ENCODE measurements around the gene USP9X.
A peak's percentile ranks its signal among the peaks of the same experiment; 100 is the strongest.

The USP9X gene

GRCh38 chrX:41259516-41259915 is 174.3 kb downstream of the USP9X start:
- TF ChIP-seq EZH2 (IDR thresholded peaks at IDR 0.05; ENCODE audit: borderline replicate concordance, low read length), result no peak
- no peak for TF ChIP-seq CTCF (IDR thresholded peaks at IDR 0.05; ENCODE audit: low read length)
- no peak overlapping the region for H3K27ac ChIP-seq (ENCODE audit: low read depth, low read length, poor library complexity, severe bottlenecking)
- no peaks in the 10 kb centered on the region for H4K20me1 ChIP-seq (ENCODE audit: insufficient read depth, low read length)
- H3K36me3 ChIP-seq (ENCODE audit: insufficient read depth, low read length), result no peaks in the 10 kb centered on the region
- no peak overlapping the region for H2AFZ ChIP-seq (ENCODE audit: low read length)
- H3F3A ChIP-seq (ENCODE audit: insufficient read depth, low read length), result no peaks in the 10 kb centered on the region
- no peaks in the 10 kb centered on the region for H3K9me3 ChIP-seq (ENCODE audit: low read length)
- no peak overlapping the region for H3K4me2 ChIP-seq (ENCODE audit: low read length)
- H3K79me2 ChIP-seq (ENCODE audit: insufficient read depth, low read length), result no peaks in the 10 kb centered on the region
- H3K9me2 ChIP-seq (ENCODE audit: low read depth, low read length), result no peaks in the 10 kb centered on the region
- H3K27me3 ChIP-seq (ENCODE audit: insufficient read depth, low read length), result no peaks in the 10 kb centered on the region
- H3K4me3 ChIP-seq (ENCODE audit: low read depth, low read length, poor library complexity, severe bottlenecking), result no peak overlapping the region
- no peak overlapping the region for H3K9ac ChIP-seq (ENCODE audit: low read length)
- no peaks in the 10 kb centered on the region for H3K4me1 ChIP-seq (ENCODE audit: insufficient read depth, low read length, severe bottlenecking)

GRCh38 chrX:41265615-41266014 is 180.4 kb downstream of the USP9X start:
- no peaks in the 10 kb centered on the region for H3F3A ChIP-seq (ENCODE audit: insufficient read depth, low read length)
- no peaks in the 10 kb centered on the region for H3K27me3 ChIP-seq (ENCODE audit: insufficient read depth, low read length)
- no peaks in the 10 kb centered on the region for H3K9me3 ChIP-seq (ENCODE audit: low read length)
- peak overlapping the region; percentile 29; the same call in 1 of the 2 replicates for H3K9ac ChIP-seq (ENCODE audit: low read length)
- H3K79me2 ChIP-seq (ENCODE audit: insufficient read depth, low read length), result no peaks in the 10 kb centered on the region
- no peaks in the 10 kb centered on the region for H4K20me1 ChIP-seq (ENCODE audit: insufficient read depth, low read length)
- peak overlapping the region; percentile 76 for H3K4me2 ChIP-seq (ENCODE audit: low read length)
- no peaks in the 10 kb centered on the region for H3K36me3 ChIP-seq (ENCODE audit: insufficient read depth, low read length)
- H3K9me2 ChIP-seq (ENCODE audit: low read depth, low read length), result no peaks in the 10 kb centered on the region
- no peak overlapping the region for H2AFZ ChIP-seq (ENCODE audit: low read length)
- no peak overlapping the region for H3K27ac ChIP-seq (ENCODE audit: low read depth, low read length, poor library complexity, severe bottlenecking)
- H3K4me3 ChIP-seq (ENCODE audit: low read depth, low read length, poor library complexity, severe bottlenecking), result peak overlapping the region; percentile 48
- TF ChIP-seq CTCF (IDR thresholded peaks at IDR 0.05; ENCODE audit: low read length) (no peak), EZH2 (IDR thresholded peaks at IDR 0.05; ENCODE audit: borderline replicate concordance, low read length) (no peak)
- peaks cover 20% of the 10 kb centered on the region for H3K4me1 ChIP-seq (ENCODE audit: insufficient read depth, low read length, severe bottlenecking)

- Histone ChIP-seq H3K36me3 (ENCODE audit: insufficient read depth, low read length) (no peaks in the 10 kb centered on the region), H3K27ac (ENCODE audit: low read depth, low read length, poor library complexity, severe bottlenecking) (no peak overlapping the region)
Observed at GRCh38 chrX:41273638-41274037, 188.4 kb downstream of the USP9X start.

More at GRCh38 chrX:41273638-41274037, 188.4 kb downstream of the USP9X start:
- Histone ChIP-seq H3K9me2 (ENCODE audit: low read depth, low read length) (no peaks in the 10 kb centered on the region), H3F3A (ENCODE audit: insufficient read depth, low read length) (no peaks in the 10 kb centered on the region), H3K79me2 (ENCODE audit: insufficient read depth, low read length) (no peaks in the 10 kb centered on the region), H3K27me3 (ENCODE audit: insufficient read depth, low read length) (no peaks in the 10 kb centered on the region), H3K9ac (ENCODE audit: low read length) (no peak overlapping the region), H4K20me1 (ENCODE audit: insufficient read depth, low read length) (no peaks in the 10 kb centered on the region), H3K4me3 (ENCODE audit: low read depth, low read length, poor library complexity, severe bottlenecking) (no peak overlapping the region), H3K9me3 (ENCODE audit: low read length) (no peaks in the 10 kb centered on the region), H3K4me1 (ENCODE audit: insufficient read depth, low read length, severe bottlenecking) (peaks cover 20% of the 10 kb centered on the region), H3K4me2 (ENCODE audit: low read length) (no peak overlapping the region), H2AFZ (ENCODE audit: low read length) (no peak overlapping the region)
- TF ChIP-seq EZH2 (IDR thresholded peaks at IDR 0.05; ENCODE audit: borderline replicate concordance, low read length), result no peak
- TF ChIP-seq CTCF (IDR thresholded peaks at IDR 0.05; ENCODE audit: low read length), result no peak

Measured in OCI-LY1 (cell line).